Prostate gland (tissue), 2 donors: Measurements from ENCODE around the gene SPRED3. TPM values are rescaled to one million over a fixed set of nuclear protein-coding genes. Genes with fewer than 3 reads are reported as not detected.

ENCODE experiments used
- DNase-seq: peaks from one replicate; pipeline ENCODE4 v3.0.0-alpha.2; 2019; ENCODE audit warnings: low spot score
- H3K27ac ChIP-seq, 2 donors: fragments of 200-600 bp; sonication (generic); 2 replicates each; pipeline ENCODE4 v1.5.1; 2017 to 2019
- H3K27me3 ChIP-seq: fragments of 200-600 bp; sonication (generic); replicated peaks from 2 replicates; pipeline ENCODE4 v1.5.1; 2019; ENCODE audit not compliant: insufficient read depth
- H3K36me3 ChIP-seq, 2 donors: fragments of 200-600 bp; sonication (generic); 1 replicate in 1 of 2; 2 replicates in 1 of 2; pipeline versions ENCODE4 v1.5.1 to v1.8.1; 2017 to 2019
- H3K4me1 ChIP-seq: fragments of 200-600 bp; sonication (generic); replicated peaks from 2 replicates; pipeline ENCODE4 v1.5.1; 2019
- H3K4me3 ChIP-seq, 2 donors: fragments of 200-600 bp; sonication (generic); 2 replicates each; pipeline ENCODE4 v1.5.1; 2017 to 2019
- H3K9me3 ChIP-seq: fragments of 200-600 bp; sonication (generic); 2 replicates; pipeline ENCODE4 v1.5.1; 2017
- CTCF ChIP-seq, 4 experiments: fragments of 200-600 bp in 2 of 4; fragments of 450-650 bp in 2 of 4; sonication (generic) in 2 of 4; IDR thresholded peaks; 1 replicate in 3 of 4; 2 replicates in 1 of 4; pipeline ENCODE4 v1.5.1; 2016 to 2019; ENCODE audit warnings: antibody characterized with exemption in 4 of 4, mild to moderate bottlenecking in 2 of 4, moderate library complexity in 2 of 4
- POLR2A ChIP-seq: fragments of 450-650 bp; IDR thresholded peaks from one replicate; pipeline ENCODE4 v1.6.1; 2016; ENCODE audit warnings: antibody characterized with exemption, mild to moderate bottlenecking
- POLR2AphosphoS5 ChIP-seq: sonication (generic); formaldehyde crosslinking; IDR thresholded peaks from one replicate; pipeline ENCODE4 v1.6.1; 2017; ENCODE audit warnings: antibody characterized with exemption
- WGBS: methylation state at CpG from one replicate; pipeline ENCODE4 v1.1.5; 2018; 5-methylcytosine and 5-hydroxymethylcytosine counted together
- intact Hi-C: fragments of 100-400 bp; cut with DNase I; formaldehyde crosslinking; loops from one replicate; pipeline ENCODE4 v1.14.2; 2022
- total RNA-seq, 2 donors: library from RNA; depleted of rRNA; stranded (reverse); fragments of >200 nt; gene quantifications; one replicate each; pipeline ENCODE4 v1.1.0, GENCODE V29; 2016

SPRED3 gene
- total RNA-seq, 2 donors from 2014 or later, result 0.82 to 3.3 TPM

- WGBS, result 1% methylated on average over 18 of the region's 18 CpGs
- no peak for TF ChIP-seq CTCF (IDR thresholded peaks at IDR 0.05)
- TF ChIP-seq POLR2AphosphoS5, result no peak
- no peak for TF ChIP-seq POLR2A
- Histone ChIP-seq H3K4me1 (no peaks in the 10 kb centered on the region), H3K27me3 (peaks cover 8% of the 10 kb centered on the region), H3K9me3 (no peaks in the 10 kb centered on the region), H3K4me3 (peak overlapping the region; percentile 83 to 86), H3K36me3 (no peaks in the 10 kb centered on the region), H3K27ac (peak overlapping the region; percentile 83 to 85)
- intact Hi-C loops, result loop anchor here (5.0 to 10.0 kb wide), 4 partner anchors 215 to 532 kb away; partner anchors contain the start of genes EIF3K, MAP4K1, MRPS12 and SARS2
- DNase-seq, result no peak
Measured at GRCh38 chr19:38402623-38402966, 14.1 kb downstream of the SPRED3 start.

- Histone ChIP-seq H3K4me1 (no peaks in the 10 kb centered on the region), H3K36me3 (no peaks in the 10 kb centered on the region), H3K9me3 (no peaks in the 10 kb centered on the region), H3K27ac (peak within 1 kb of the TSS; percentile 83 to 85), H3K27me3 (peaks cover 8% of the 10 kb centered on the region), H3K4me3 (peak within 1 kb of the TSS; percentile 83 to 86)
- peak; percentile 96 for DNase-seq
- peak; percentile 46 for TF ChIP-seq POLR2A
- TF ChIP-seq POLR2AphosphoS5, result peak; percentile 88
- peak; percentile 94 to 100 (median 100) for TF ChIP-seq CTCF (IDR thresholded peaks at IDR 0.05)
- under 1% methylated on average over 69 of the region's 82 CpGs for WGBS
- intact Hi-C loops, result loop anchor here (5.0 to 10.0 kb wide), 4 partner anchors 214 to 532 kb away; partner anchors contain the start of genes EIF3K, MAP4K1, MRPS12 and SARS2
Measured at GRCh38 chr19:38402967-38403674, 14.6 kb downstream of the SPRED3 start, which contains the start of gene FAM98C. Gene FAM98C, plus strand, starts transcription at chr19:38403093. Its CDS starts 61 bp downstream, at chr19:38403154.

GRCh38 chr19:38404858-38405257 is 16.4 kb downstream of the SPRED3 start:
- H3K36me3 ChIP-seq, result no peaks in the 10 kb centered on the region
- TF ChIP-seq POLR2A (no peak), CTCF (IDR thresholded peaks at IDR 0.05) (no peak), POLR2AphosphoS5 (no peak)
- no peak for DNase-seq
- intact Hi-C loops, result loop anchor here (5.0 to 10.0 kb wide), 4 partner anchors 212 to 530 kb away; partner anchors contain the start of genes EIF3K, MAP4K1, MRPS12 and SARS2
- H3K4me1 ChIP-seq, result no peaks in the 10 kb centered on the region
- H3K4me3 ChIP-seq, result no peak overlapping the region
- H3K9me3 ChIP-seq, result no peaks in the 10 kb centered on the region
- H3K27me3 ChIP-seq, result no peaks in the 10 kb centered on the region
- WGBS, result 98% methylated on average over 6 of the region's 6 CpGs
- H3K27ac ChIP-seq, result no peak overlapping the region

- no peaks in the 10 kb centered on the region for H3K36me3 ChIP-seq
- TF ChIP-seq CTCF (IDR thresholded peaks at IDR 0.05) (no peak), POLR2AphosphoS5 (no peak), POLR2A (no peak)
- no peaks in the 10 kb centered on the region for H3K4me1 ChIP-seq
- H3K27ac ChIP-seq, result no peak overlapping the region
- no peaks in the 10 kb centered on the region for H3K27me3 ChIP-seq
- WGBS, result 84% methylated on average over 8 of the region's 8 CpGs
- no peak for DNase-seq
- no peak overlapping the region for H3K4me3 ChIP-seq
- H3K9me3 ChIP-seq, result no peaks in the 10 kb centered on the region
- intact Hi-C loops, result loop anchor here (10.0 kb wide), 1 partner anchor 530 kb away; the partner anchor contains the start of genes MRPS12 and SARS2
Measured at GRCh38 chr19:38405276-38405675, 16.8 kb downstream of the SPRED3 start.
